Peyer's patch (tissue), 4 donors: ENCODE measurements around the gene TMBIM1. TPM values are rescaled to one million over a fixed set of nuclear protein-coding genes. Genes with fewer than 3 reads are reported as not detected.

Source experiments
- DNase-seq, 3 donors: peaks; one replicate each; pipeline ENCODE4 v3.0.0-alpha.2; 2017 to 2019
- H3K27ac ChIP-seq, 4 donors: fragments of 200-600 bp; sonication (generic); one replicate each; pipeline ENCODE4 v1.5.1; 2016 to 2019
- H3K27me3 ChIP-seq, 2 donors: fragments of 200-600 bp; sonication (generic); one replicate each; pipeline ENCODE4 v1.5.1; 2019
- H3K36me3 ChIP-seq, 3 donors: fragments of 200-600 bp; sonication (generic); one replicate each; pipeline ENCODE4 v1.5.1; 2016 to 2019
- H3K4me1 ChIP-seq, 4 donors: fragments of 200-600 bp; sonication (generic); one replicate each; pipeline ENCODE4 v1.5.1; 2016 to 2019
- H3K4me3 ChIP-seq, 4 donors: fragments of 200-600 bp; sonication (generic); 1 replicate in 3 of 4; 2 replicates in 1 of 4; pipeline ENCODE4 v1.5.1; 2016 to 2019; ENCODE audit warnings: mild to moderate bottlenecking in 1 of 4
- H3K9me3 ChIP-seq, 4 donors: fragments of 200-600 bp; sonication (generic); one replicate each; pipeline ENCODE4 v1.5.1; 2016 to 2019; ENCODE audit warnings: mild to moderate bottlenecking in 1 of 4
- CTCF ChIP-seq, 6 experiments: fragments of 450-650 bp in 4 of 6; fragments of 200-600 bp in 2 of 6; sonication (generic) in 1 of 6; IDR thresholded peaks; one replicate each; pipeline ENCODE4 v1.5.1; 2017 to 2019; ENCODE audit warnings: antibody characterized with exemption in 6 of 6, mild to moderate bottlenecking in 3 of 6, moderate library complexity in 1 of 6
- POLR2A ChIP-seq, 2 donors: fragments of 450-650 bp; IDR thresholded peaks; one replicate each; pipeline ENCODE4 v1.5.1; 2017; ENCODE audit warnings: antibody characterized with exemption in 2 of 2, mild to moderate bottlenecking in 2 of 2, moderate library complexity in 2 of 2
- total RNA-seq, 4 donors: library from RNA; depleted of rRNA; stranded (reverse); fragments of >200 nt; gene quantifications; one replicate each; pipeline ENCODE4 v1.1.0, GENCODE V29; 2016

TMBIM1 gene
- total RNA-seq, 4 donors from 2014 or later: 97.4 to 431 (median 280) TPM

- Histone ChIP-seq H3K27ac (peak overlapping the region in 3 of 4 donors; percentile 5 to 43 (median 30)), H3K4me1 (peaks cover 0 to 42% (median 7%) of the 10 kb centered on the region in 4 donors), H3K9me3 (no peaks in the 10 kb centered on the region), H3K36me3 (peaks cover 0 to 44% (median 0%) of the 10 kb centered on the region in 3 donors), H3K4me3 (no peak overlapping the region), H3K27me3 (no peaks in the 10 kb centered on the region)
- TF ChIP-seq POLR2A (IDR thresholded peaks at IDR 0.05) (no peak), CTCF (IDR thresholded peaks at IDR 0.05) (peak; percentile 53 to 81 (median 60))
- DNase-seq: peak in 2 of 3 donors; percentile 67 to 70
Observed at GRCh38 chr2:218257390-218257981, 34.8 kb downstream of the TMBIM1 start.

GRCh38 chr2:218256612-218257350, 35.5 kb downstream of the TMBIM1 start:
- DNase-seq: peak in 1 of 3 donors; percentile 38
- peak overlapping the region in 3 of 4 donors; percentile 5 to 43 (median 30) for H3K27ac ChIP-seq
- H3K36me3 ChIP-seq: peaks cover 0 to 51% (median 0%) of the 10 kb centered on the region in 3 donors
- H3K9me3 ChIP-seq: no peaks in the 10 kb centered on the region
- H3K27me3 ChIP-seq: no peaks in the 10 kb centered on the region
- H3K4me1 ChIP-seq: peaks cover 0 to 36% (median 7%) of the 10 kb centered on the region in 4 donors
- H3K4me3 ChIP-seq: no peak overlapping the region
- TF ChIP-seq CTCF (IDR thresholded peaks at IDR 0.05): no peak
- TF ChIP-seq POLR2A (IDR thresholded peaks at IDR 0.05): no peak

- no peaks in the 10 kb centered on the region for H3K27me3 ChIP-seq
- no peak overlapping the region for H3K27ac ChIP-seq
- peaks cover 0 to 22% (median 3%) of the 10 kb centered on the region in 4 donors for H3K4me1 ChIP-seq
- no peaks in the 10 kb centered on the region for H3K9me3 ChIP-seq
- no peak for DNase-seq
- peaks cover 0 to 65% (median 0%) of the 10 kb centered on the region in 3 donors for H3K36me3 ChIP-seq
- TF ChIP-seq POLR2A (IDR thresholded peaks at IDR 0.05) (no peak), CTCF (IDR thresholded peaks at IDR 0.05) (no peak)
- H3K4me3 ChIP-seq: no peak overlapping the region
Observed at GRCh38 chr2:218255446-218255845, 36.9 kb downstream of the TMBIM1 start.

- peaks cover 0 to 6% (median under 1%) of the 10 kb centered on the region in 4 donors for H3K4me1 ChIP-seq
- no peak for TF ChIP-seq CTCF (IDR thresholded peaks at IDR 0.05)
- TF ChIP-seq POLR2A (IDR thresholded peaks at IDR 0.05): no peak
- H3K27me3 ChIP-seq: no peaks in the 10 kb centered on the region
- no peaks in the 10 kb centered on the region for H3K9me3 ChIP-seq
- no peak overlapping the region for H3K4me3 ChIP-seq
- peak in 1 of 3 donors; percentile 33 for DNase-seq
- no peak overlapping the region for H3K27ac ChIP-seq
- H3K36me3 ChIP-seq: peaks cover 0 to 87% (median 0%) of the 10 kb centered on the region in 3 donors
Observed at GRCh38 chr2:218253232-218253625, 39.1 kb downstream of the TMBIM1 start.

GRCh38 chr2:218252509-218253231, 39.6 kb downstream of the TMBIM1 start:
- H3K4me1 ChIP-seq: peaks cover 0 to 6% (median 0%) of the 10 kb centered on the region in 4 donors
- TF ChIP-seq POLR2A (IDR thresholded peaks at IDR 0.05) (no peak), CTCF (IDR thresholded peaks at IDR 0.05) (no peak)
- no peak overlapping the region for H3K27ac ChIP-seq
- peak in 1 of 3 donors; percentile 30 for DNase-seq
- no peak overlapping the region for H3K4me3 ChIP-seq
- no peaks in the 10 kb centered on the region for H3K27me3 ChIP-seq
- peaks cover 0 to 92% (median 4%) of the 10 kb centered on the region in 3 donors for H3K36me3 ChIP-seq
- H3K9me3 ChIP-seq: no peaks in the 10 kb centered on the region
